C4-2B (cell line): ENCODE measurements around the gene ADAP1.

ENCODE experiments used
- H3K27ac ChIP-seq: fragments of 450-650 bp; 2 replicates; pipeline ENCODE4 v1.5.1; 2017
- ZFX ChIP-seq: fragments of 450-650 bp; IDR thresholded peaks from 2 replicates; pipeline ENCODE4 v1.6.1; 2017
- TF ChIP-seq, protein P1 (sequence below): fragments of 450-650 bp; conservative IDR thresholded peaks from 2 replicates; pipeline ENCODE4 v1.5.1; 2017; ENCODE audit warnings: mild to moderate bottlenecking

The ADAP1 gene

GRCh38 chr7:938546-939185, 15.8 kb downstream of the ADAP1 start:
- no peak for TF ChIP-seq ZFX
- TF ChIP-seq, protein P1, sequence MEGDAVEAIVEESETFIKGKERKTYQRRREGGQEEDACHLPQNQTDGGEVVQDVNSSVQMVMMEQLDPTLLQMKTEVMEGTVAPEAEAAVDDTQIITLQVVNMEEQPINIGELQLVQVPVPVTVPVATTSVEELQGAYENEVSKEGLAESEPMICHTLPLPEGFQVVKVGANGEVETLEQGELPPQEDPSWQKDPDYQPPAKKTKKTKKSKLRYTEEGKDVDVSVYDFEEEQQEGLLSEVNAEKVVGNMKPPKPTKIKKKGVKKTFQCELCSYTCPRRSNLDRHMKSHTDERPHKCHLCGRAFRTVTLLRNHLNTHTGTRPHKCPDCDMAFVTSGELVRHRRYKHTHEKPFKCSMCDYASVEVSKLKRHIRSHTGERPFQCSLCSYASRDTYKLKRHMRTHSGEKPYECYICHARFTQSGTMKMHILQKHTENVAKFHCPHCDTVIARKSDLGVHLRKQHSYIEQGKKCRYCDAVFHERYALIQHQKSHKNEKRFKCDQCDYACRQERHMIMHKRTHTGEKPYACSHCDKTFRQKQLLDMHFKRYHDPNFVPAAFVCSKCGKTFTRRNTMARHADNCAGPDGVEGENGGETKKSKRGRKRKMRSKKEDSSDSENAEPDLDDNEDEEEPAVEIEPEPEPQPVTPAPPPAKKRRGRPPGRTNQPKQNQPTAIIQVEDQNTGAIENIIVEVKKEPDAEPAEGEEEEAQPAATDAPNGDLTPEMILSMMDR: no peak
- no peak overlapping the region for H3K27ac ChIP-seq

DNA sequence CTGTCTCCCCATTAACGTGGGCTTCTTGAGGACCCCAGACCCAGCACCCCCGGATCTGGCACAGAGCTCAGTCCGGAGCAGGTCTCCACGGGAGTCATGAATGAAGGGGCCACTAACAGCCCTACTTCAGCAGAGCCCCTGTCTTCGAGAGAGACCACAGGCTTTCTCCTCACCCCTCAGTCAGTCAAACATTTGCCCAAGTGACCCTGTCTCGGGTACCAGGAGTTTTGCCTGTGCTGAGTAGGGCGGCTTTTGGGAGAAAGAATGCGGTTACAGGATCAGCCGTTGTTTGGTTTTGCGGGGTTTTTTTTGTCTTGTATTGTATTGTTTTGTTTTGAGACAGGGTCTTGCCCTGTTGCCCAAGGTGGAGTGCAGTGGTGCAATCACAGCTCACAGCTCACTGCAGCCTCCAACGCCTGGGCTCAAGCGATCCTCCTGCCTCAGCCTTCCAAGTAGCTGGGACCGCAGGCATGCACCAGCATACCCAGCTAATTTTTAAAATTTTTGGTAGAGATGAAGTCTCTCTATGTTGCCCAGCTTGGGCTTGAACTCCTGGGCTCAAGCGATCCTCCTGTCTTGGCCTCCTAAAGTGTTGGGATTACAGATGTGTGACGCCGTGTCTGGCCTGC, 16.5 kb downstream of the ADAP1 start:
- H3K27ac ChIP-seq: no peak overlapping the region
- TF ChIP-seq, protein P1: no peak
- TF ChIP-seq ZFX: no peak

GRCh38 chr7:936386-937054, 18.0 kb downstream of the ADAP1 start:
- no peak overlapping the region for H3K27ac ChIP-seq
- TF ChIP-seq, protein P1: no peak
- TF ChIP-seq ZFX: no peak

GRCh38 chr7:935874-936385, 18.6 kb downstream of the ADAP1 start:
- no peak for TF ChIP-seq ZFX
- TF ChIP-seq, protein P1: no peak
- H3K27ac ChIP-seq: no peak overlapping the region

GRCh38 chr7:935164-935873, 19.2 kb downstream of the ADAP1 start:
- no peak overlapping the region for H3K27ac ChIP-seq
- no peak for TF ChIP-seq ZFX
- TF ChIP-seq, protein P1: no peak

- TF ChIP-seq, protein P1: no peak
- no peak for TF ChIP-seq ZFX
- no peak overlapping the region for H3K27ac ChIP-seq
Measured at GRCh38 chr7:934469-935163, 19.9 kb downstream of the ADAP1 start.
